Skeletal muscle cell (primary cell): ENCODE data around the gene SH3RF3.

Experiments
- DNase-seq: peaks from one replicate; pipeline ENCODE4 v3.0.0-alpha.2; 2010; ENCODE audit warnings: low read depth
- H3K4me3 ChIP-seq: 2 replicates; pipeline ENCODE4 v1.5.1; 2011; ENCODE audit warnings: low read depth, mild to moderate bottlenecking, control low read depth, low read length, moderate library complexity

Gene SH3RF3

DNA sequence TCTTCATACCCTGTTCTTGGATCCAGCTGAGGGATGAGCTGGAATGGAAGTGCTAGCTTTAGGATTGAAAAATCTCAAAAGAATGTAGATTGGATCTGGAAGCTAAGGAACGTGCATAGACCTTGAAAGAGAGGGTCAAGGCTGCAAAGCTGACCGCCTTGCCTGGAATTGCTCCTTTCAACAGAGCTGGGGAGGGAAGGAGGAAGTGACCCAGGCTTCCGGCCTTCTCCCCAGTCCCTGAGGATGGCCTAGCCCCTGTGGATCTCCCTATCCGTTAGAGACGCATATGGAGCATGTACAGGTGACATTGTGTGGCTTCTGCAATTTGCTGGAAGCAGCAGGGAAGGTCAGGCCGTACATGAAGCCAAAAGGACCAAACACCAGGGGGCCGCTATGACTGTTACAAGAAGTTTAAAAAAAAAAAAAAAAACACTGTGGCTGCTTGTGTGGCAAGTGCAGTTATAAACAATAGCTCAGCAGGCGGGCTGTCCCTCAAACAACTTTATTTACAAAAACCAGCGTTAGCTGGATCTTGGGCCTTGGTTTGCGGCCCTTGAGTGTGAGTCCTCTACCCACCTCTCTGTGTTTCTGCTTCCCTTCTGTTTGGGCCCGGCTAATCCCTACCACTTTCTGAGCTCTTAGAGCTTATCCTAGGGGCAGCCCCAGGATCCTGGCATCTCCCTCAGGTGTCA is 257.1 kb downstream of the SH3RF3 start:
- H3K4me3 ChIP-seq = no peak overlapping the region
- DNase-seq = no peak

- no peak for DNase-seq
- H3K4me3 ChIP-seq = no peak overlapping the region
Observed at GRCh38 chr2:109387221-109387735, 258.3 kb downstream of the SH3RF3 start.

DNA sequence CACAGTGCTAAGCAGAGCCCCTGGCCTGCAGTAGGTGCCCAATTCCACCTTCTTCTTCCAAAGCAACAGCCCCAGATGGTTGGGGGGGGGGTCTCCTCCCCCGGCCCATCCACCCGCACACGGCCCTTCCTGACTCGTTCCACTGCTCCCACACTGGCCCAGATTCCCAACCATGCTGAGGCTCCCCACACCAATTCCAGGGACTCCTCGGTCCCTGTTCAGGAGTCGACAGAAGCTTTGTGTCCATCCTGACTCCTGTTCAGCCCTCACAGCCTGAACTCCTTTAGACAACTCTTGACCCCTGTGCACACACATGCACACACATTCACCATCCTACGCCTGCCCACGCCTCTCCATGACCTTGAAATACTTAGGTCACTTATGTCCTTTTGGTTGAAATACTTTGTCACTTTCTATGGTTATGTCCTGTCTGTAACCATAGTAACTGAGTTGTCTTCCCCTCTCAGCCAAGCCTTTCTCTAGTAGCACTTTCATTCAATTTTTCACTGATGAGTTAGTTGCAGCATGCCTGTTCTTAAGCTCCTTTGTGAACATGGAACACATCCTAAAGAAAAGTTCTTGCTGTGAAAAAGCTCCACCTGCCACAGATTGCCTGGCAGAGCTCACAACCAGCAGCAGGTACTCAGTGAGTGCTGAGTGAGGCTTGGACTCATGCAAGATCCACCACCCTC is 258.9 kb downstream of the SH3RF3 start:
- DNase-seq = no peak
- no peak overlapping the region for H3K4me3 ChIP-seq

DNA sequence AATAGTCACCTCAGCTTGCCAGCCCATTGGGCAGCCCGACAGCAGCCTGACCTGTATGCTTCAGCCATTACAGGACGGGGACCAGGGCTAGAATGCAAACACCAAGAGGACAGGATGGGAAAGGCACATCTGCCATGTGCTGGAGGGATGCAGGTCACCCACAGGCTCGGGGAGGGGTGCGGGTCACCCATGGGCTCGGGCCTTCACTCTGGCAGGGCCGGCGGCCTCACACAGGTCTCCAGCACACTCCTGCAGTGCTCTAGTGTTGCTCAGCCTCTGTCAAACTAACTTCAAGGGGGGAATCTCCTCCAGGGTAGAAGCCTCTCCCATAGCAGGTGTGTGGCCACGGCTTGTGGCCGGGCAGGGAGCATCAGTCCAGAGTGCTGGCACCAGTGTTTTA is 262.2 kb downstream of the SH3RF3 start:
- H3K4me3 ChIP-seq = no peak overlapping the region
- no peak for DNase-seq

GRCh38 chr2:109392140-109392539 is 263.1 kb downstream of the SH3RF3 start:
- no peak overlapping the region for H3K4me3 ChIP-seq
- no peak for DNase-seq

GRCh38 chr2:109392816-109393661 is 264.0 kb downstream of the SH3RF3 start:
- H3K4me3 ChIP-seq = no peak overlapping the region
- no peak for DNase-seq

DNA sequence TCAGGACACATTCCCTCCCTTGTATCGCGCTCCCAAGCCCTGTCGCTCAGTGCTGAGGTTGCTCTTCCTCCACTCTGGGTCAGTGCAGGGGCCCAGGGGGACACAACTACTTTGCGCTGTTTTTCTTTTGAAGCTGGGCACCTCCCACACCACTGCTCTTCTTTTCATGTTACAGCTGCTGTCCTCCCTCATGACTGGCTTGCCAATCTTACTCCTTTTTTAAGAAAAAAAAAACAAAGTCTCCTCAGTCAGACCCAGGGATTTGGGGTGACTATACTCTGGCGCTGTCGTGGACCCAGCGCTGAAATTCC is 264.6 kb downstream of the SH3RF3 start:
- no peak for DNase-seq

DNA sequence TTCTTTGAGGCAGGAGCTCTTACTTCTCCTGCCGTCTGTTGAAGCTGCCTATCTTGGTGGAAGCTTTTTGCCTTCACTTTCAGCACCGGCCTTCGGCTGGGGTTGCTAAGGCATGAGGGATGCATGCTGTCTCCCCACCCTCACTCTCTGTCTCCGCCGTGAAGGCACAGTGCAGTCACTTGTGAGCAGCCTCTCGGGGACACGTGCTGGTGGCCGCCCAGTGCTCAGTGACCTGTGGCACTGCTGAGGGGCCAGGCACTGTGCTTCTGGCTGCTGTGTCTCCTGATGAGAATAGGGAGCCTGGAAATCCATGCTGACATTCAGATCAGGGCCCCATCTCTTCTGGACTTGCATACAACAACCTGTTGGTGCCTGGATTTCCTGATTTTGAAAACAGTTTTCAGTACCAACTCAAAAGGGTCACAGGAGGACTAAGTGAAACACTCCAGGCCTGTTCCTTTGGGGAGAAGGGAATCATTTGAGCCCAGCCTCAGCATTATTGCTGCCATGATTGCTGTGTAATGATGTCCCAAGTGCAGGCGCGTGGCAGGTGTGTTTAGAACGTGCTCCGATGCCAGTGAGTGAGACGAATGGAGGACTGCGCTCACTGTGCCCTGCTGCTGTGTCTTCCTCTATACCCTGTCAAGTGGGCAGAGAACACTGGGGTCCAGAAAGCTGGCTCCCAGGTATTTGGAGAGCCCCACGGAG is 266.6 kb downstream of the SH3RF3 start:
- H3K4me3 ChIP-seq = no peak overlapping the region
- no peak for DNase-seq

More for the DNA sequence above, 264.6 kb downstream of the SH3RF3 start:
- no peak overlapping the region for H3K4me3 ChIP-seq

DNA sequence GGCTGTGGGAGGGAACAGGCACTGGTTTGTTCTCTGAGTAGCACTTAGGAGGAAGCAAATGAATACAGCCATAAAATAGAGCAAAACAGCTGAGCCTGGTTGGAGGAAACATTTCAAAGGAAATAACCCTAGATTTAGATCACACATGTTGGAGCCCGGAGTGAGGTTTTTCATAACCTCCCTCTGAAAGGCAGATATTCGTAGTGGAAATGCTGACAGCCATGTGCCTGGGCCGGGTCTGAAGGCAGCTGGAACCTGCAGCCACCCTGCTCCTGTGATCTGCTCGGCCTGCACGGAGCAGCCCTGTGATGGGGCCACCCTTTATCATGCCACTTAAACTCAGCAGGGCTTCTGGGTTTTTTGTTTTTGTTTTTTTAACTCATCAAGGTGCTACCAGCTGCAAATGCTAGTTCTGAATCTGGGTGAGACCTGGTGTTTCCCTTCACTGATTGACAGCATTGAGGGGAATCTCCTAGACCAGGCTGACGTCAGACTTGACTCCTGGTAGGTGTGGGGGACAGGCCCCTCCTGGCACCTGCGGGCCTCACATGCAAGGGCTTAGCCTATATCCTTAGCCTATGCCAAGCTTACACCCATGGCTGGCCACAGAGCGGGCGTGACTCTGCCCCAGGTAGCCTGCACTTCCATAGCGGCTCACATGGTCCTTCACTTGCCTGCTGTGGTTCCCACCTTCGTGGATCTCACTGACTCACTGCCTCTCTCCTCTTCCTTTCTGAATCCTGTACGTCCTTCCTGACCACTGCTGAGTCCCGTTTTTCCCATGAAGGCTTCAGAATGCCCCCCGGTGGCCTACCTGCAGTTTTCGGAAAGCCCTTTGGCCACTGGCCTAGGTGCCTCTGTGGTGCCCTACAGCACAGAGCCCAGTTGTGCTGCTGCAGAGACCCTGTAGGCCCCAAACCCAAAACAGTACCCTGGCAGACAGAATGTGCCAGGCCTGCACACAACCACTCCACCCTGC is 267.5 kb downstream of the SH3RF3 start:
- no peak for DNase-seq
- H3K4me3 ChIP-seq = no peak overlapping the region

DNA sequence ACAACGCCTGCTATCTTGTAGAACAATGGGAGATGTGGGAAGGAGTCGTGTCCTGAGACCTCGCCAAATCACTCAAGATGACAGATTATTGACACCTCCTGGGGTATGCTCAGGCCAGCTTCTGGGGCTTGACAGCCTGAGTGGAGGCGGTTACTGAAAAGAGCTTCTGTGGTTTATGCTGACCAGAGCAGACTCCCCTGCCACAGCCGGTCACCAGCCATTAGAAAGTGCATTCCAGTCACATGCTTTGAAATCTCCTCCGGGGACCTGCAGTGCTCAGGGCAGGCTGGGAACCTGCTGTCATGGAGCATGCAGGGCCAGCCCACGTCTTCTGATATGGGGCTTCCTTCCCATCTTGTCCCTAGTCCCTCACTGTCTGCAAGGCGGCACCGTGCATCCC is 268.9 kb downstream of the SH3RF3 start:
- H3K4me3 ChIP-seq = no peak overlapping the region
- no peak for DNase-seq

DNA sequence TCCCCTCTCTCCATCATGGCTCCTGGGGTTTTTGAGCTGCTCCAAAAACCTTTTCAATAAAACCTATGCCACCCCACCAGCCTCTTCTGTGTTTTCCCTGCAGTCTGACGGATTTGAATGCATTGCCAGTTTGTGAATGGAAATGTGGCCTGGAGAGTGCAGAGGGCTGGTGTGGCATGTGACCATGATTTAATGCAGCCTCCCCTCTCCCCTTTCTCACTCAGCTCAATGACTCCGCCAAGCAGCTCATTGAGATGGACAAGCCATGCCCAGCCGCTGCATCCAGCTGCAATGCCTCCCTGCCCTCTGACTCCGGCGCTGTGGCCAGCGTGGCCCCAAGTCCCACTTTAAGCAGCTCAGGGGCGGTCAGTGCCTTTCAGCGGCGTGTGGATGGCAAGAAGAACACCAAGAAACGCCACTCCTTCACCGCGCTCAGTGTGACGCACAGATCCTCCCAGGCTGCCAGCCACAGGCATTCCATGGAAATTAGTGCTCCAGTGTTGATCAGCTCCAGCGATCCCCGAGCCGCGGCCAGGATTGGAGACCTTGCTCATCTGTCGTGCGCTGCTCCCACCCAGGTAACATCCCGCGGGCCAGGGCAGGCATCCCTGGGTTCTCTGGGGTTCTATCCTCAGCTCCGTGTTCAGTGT is 269.5 kb downstream of the SH3RF3 start:
- DNase-seq = no peak
- H3K4me3 ChIP-seq = no peak overlapping the region

DNA sequence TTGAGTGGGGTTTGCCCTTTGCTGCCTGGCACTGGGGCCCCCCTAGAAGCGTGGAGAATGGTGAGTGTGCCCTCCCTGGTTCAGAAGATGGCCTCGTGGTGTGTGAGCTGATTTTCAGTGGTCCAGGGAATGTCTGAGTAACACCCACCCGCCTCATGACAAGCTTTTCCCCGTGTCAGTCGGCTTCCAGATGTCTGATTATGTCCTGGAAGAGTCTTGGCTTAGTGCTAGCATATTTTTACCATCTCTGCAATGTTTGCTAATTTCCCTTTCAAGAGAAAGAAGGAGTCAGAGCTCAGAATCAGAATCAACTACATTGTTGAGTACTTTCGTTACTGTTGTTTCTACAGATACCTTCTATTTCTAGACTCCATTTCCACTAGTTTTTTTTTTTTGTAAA is 270.1 kb downstream of the SH3RF3 start:
- DNase-seq = no peak
- H3K4me3 ChIP-seq = no peak overlapping the region

GRCh38 chr2:109400102-109400501 is 271.1 kb downstream of the SH3RF3 start:
- no peak overlapping the region for H3K4me3 ChIP-seq
- DNase-seq = no peak

- H3K4me3 ChIP-seq = no peak overlapping the region
- DNase-seq = no peak
Observed at GRCh38 chr2:109401370-109401769, 272.4 kb downstream of the SH3RF3 start.

GRCh38 chr2:109402180-109402579 is 273.2 kb downstream of the SH3RF3 start:
- DNase-seq = no peak
- H3K4me3 ChIP-seq = no peak overlapping the region

DNA sequence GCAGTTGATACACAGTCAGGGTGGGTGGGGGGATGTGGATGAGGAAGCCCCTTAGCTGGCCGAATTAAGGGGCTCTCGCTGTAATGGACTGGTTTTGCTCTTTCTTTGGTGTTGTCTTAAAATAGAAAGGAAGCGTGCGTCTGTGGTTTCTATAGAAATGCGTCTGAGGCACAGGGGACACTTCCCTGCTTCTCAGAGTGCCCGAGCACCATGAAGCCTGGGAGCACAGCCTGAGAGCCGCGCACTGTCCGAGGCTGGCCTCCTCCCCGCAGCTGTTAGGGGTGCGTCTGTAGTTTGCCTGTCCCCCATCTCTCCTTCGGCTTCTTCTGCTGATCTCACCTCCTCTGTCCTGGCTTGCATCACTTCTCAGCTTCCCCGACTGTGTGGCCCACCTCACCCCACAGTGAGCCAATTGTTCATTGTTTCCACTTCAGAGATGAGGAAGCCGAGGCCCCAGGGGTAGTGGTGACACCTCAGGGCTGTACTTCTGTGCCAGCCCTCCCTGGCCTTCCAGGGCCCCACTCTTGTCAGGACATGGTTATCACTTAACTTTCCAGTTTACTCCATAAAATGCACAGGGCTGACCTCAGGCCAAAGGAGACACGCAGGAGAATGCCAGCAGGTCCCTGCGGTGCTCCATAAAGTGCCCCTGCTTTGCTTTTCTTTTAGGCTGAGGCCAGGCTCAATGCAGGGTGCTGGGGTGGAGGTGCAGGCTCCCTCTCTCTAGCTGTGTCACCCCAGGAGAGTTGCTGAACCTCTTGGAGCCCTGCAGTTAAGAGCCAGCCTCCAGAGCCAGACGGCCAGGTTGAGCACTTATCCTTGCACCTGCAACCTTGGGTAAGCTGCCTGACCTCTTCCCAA is 274.2 kb downstream of the SH3RF3 start:
- no peak overlapping the region for H3K4me3 ChIP-seq
- DNase-seq = no peak

DNA sequence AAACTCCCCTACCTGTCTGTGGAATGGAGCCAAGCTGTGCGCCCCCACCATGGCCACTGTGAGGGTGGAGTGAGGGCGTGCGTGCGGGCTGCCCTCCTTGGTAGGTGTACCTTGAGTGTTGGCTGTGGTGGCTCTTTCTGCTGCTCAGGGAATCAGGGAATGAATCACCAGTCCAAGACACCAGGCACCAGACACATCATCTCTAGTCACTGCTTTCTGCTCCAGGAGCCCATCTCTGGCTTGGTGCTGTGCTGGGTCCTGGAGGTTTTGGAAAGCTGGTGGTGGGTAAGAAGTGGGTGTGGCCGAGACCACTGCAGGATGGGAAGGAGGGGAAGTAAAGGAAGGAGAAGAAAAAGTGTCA is 274.8 kb downstream of the SH3RF3 start:
- H3K4me3 ChIP-seq = no peak overlapping the region
- no peak for DNase-seq
